ENCODE measurements around the gene ELL2.
"Not testable (repeated sequence)": the region's sequence is repeated elsewhere in the genome, so short reads cannot be mapped to it uniquely, and the experiment has no call there.

Gene ELL2

GRCh38 chr5:95859661-95860060 lies 102.0 kb downstream of the ELL2 start:
- DNase-seq, result no peak

GRCh38 chr5:95858661-95859595 lies 102.7 kb downstream of the ELL2 start:
- peak; percentile 77 for DNase-seq

- DNase-seq, result no peak
Observed at GRCh38 chr5:95858023-95858461, 103.6 kb downstream of the ELL2 start.

GRCh38 chr5:95857185-95857945 lies 104.3 kb downstream of the ELL2 start:
- no peak for DNase-seq

GRCh38 chr5:95856501-95856981 lies 105.1 kb downstream of the ELL2 start:
- no peak for DNase-seq

- DNase-seq, result no peak
Observed at GRCh38 chr5:95853490-95853889, 108.2 kb downstream of the ELL2 start.

- DNase-seq, result no peak
Observed at GRCh38 chr5:95852567-95852966, 109.1 kb downstream of the ELL2 start.

- DNase-seq, result not testable (repeated sequence)
Observed at GRCh38 chr5:95851141-95851540, 110.5 kb downstream of the ELL2 start.

GRCh38 chr5:95850391-95850894 lies 111.2 kb downstream of the ELL2 start:
- DNase-seq, result no peak

- no peak for DNase-seq
Observed at GRCh38 chr5:95848701-95849100, 113.0 kb downstream of the ELL2 start.

GRCh38 chr5:95847261-95847592 lies 114.4 kb downstream of the ELL2 start:
- DNase-seq, result no peak

- DNase-seq, result no peak
Observed at GRCh38 chr5:95846554-95847260, 114.9 kb downstream of the ELL2 start.

GRCh38 chr5:95845391-95845790 lies 116.3 kb downstream of the ELL2 start:
- no peak for DNase-seq

- no peak for DNase-seq
Observed at GRCh38 chr5:95843733-95844223, 117.9 kb downstream of the ELL2 start.

- no peak for DNase-seq
Observed at GRCh38 chr5:95842854-95843544, 118.7 kb downstream of the ELL2 start.

GRCh38 chr5:95841914-95842812 lies 119.5 kb downstream of the ELL2 start:
- no peak for DNase-seq

- no peak for DNase-seq
Observed at GRCh38 chr5:95840956-95841705, 120.5 kb downstream of the ELL2 start.

GRCh38 chr5:95839658-95840057 lies 122.0 kb downstream of the ELL2 start:
- DNase-seq, result no peak

GRCh38 chr5:95838556-95838955 lies 123.1 kb downstream of the ELL2 start:
- no peak for DNase-seq

GRCh38 chr5:95838001-95838520 lies 123.6 kb downstream of the ELL2 start:
- no peak for DNase-seq

Measured in activated gamma-delta T cell (primary cell).